Sigmoid colon (tissue), 4 donors: Measurements from ENCODE around the gene CBX6.

ENCODE experiments used
- EP300 ChIP-seq, 4 donors: sonication (generic); formaldehyde crosslinking; IDR thresholded peaks; one replicate each; pipeline ENCODE4 v1.6.1; 2017; ENCODE audit warnings: antibody characterized with exemption in 4 of 4
- POLR2A ChIP-seq, 2 donors: fragments of 450-650 bp; IDR thresholded peaks; one replicate each; pipeline ENCODE4 v1.6.1; 2016; ENCODE audit warnings: antibody characterized with exemption in 2 of 2, mild to moderate bottlenecking in 2 of 2, moderate library complexity in 2 of 2
- POLR2AphosphoS5 ChIP-seq, 4 donors: sonication (generic); formaldehyde crosslinking; IDR thresholded peaks; one replicate each; pipeline ENCODE4 v1.6.1; 2017; ENCODE audit warnings: antibody characterized with exemption in 4 of 4
- TF ChIP-seq, protein P1 (sequence below), 4 experiments: fragments of 450-650 bp in 3 of 4; fragments of 200-600 bp in 1 of 4; IDR thresholded peaks; one replicate each; pipeline ENCODE4 v1.5.1; 2016 to 2019; ENCODE audit warnings: antibody characterized with exemption in 4 of 4, mild to moderate bottlenecking in 3 of 4, moderate library complexity in 2 of 4

DNA sequence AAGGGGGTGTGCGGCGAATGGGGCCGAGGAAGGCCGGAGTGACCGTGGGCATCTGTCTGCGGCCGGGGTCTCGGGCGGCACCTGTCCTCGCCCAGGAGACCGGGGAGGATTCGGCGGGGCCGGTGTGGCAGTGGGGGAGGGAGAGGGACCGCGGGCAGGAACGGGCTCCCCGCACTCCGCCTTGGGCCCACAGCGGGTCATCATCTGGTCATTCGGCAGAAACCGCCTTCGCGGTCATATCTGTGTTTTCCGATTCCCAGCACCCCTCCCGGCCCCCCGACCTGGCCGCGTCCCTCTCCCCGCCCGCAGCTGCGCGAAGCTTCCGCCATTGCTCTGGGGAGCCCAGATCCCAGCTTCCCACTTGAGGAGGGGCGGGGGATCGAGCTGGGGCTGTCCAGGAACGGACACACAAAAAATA is 824 bp upstream of the CBX6 start:
- TF ChIP-seq POLR2AphosphoS5 (IDR thresholded peaks at IDR 0.05) (peak in 2 of 4 donors; percentile 33 to 62), POLR2A (IDR thresholded peaks at IDR 0.05) (no peak), EP300 (IDR thresholded peaks at IDR 0.05) (no peak)
- TF ChIP-seq, protein P1, sequence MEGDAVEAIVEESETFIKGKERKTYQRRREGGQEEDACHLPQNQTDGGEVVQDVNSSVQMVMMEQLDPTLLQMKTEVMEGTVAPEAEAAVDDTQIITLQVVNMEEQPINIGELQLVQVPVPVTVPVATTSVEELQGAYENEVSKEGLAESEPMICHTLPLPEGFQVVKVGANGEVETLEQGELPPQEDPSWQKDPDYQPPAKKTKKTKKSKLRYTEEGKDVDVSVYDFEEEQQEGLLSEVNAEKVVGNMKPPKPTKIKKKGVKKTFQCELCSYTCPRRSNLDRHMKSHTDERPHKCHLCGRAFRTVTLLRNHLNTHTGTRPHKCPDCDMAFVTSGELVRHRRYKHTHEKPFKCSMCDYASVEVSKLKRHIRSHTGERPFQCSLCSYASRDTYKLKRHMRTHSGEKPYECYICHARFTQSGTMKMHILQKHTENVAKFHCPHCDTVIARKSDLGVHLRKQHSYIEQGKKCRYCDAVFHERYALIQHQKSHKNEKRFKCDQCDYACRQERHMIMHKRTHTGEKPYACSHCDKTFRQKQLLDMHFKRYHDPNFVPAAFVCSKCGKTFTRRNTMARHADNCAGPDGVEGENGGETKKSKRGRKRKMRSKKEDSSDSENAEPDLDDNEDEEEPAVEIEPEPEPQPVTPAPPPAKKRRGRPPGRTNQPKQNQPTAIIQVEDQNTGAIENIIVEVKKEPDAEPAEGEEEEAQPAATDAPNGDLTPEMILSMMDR (IDR thresholded peaks at IDR 0.05), result no peak
